ENCODE measurements around the gene RNF145.

RNF145 gene

DNA sequence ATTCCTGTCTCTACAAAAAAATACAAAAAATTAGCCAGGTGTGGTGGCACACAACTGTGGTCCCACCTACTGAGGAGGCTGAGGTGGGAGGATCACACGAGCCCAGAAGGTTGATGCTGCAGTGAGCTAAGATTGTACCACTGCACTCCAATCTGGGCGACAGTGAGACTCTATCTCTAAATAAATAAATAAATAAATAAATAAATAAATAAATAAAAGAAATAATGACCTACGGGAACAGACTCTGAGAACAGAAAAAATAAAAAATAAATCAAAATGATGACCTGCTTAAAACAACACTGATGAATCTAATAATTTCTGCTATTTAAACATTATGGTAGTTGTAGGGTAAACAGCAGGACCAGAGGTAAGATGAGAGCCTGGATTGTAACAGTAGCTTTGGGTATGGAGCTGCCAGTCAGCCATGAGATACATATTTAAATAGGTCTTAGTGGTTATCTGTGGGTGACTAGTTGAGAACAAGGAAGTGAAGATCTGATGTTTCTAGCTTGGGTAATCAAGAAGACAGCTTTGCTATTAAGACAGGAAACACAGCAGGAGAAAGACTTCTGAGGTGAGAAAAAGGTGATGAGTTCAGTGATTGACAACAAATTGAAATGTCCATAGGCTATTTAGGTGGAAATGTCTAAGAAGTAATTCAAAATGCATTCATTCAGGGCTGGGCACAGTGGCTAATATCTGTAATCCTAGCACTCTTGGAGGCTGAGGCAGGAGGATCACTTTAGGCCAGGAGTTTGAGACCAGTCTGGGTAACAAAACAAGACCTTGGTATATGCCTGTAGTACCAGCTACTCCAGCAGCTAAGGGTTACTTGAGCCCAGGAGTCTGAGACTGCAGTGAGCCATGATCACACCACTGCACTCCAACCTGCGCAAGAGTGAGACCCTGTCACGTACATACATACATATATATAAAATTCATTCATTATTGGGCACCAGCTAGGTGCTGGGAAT is 11.0 kb downstream of the RNF145 start:
- Histone ChIP-seq H3K36me3 (ENCODE audit: control insufficient read depth, insufficient read depth, low read length) (no peaks in the 10 kb centered on the region), H3K27me3 (ENCODE audit: insufficient read depth, low read length, poor library complexity) (no peaks in the 10 kb centered on the region), H3K4me3 (ENCODE audit: low read length) (no peak overlapping the region), H3K27ac (ENCODE audit: low read depth, low read length) (no peak overlapping the region), H2BK5ac (ENCODE audit: low read length) (no peak overlapping the region), H3K18ac (ENCODE audit: low read length) (no peak overlapping the region), H3K4ac (ENCODE audit: low read depth, low read length) (peak overlapping the region; percentile 31), H3K4me1 (ENCODE audit: control insufficient read depth, low read depth, low read length) (peaks cover 3% of the 10 kb centered on the region), H2AK5ac (ENCODE audit: low read length) (no peak overlapping the region), H3K79me2 (ENCODE audit: control insufficient read depth, insufficient read depth, low read length) (peaks cover 8% of the 10 kb centered on the region), H3K56ac (ENCODE audit: low read length) (no peak overlapping the region), H3K4me2 (ENCODE audit: low read length) (no peak overlapping the region), H3K79me1 (ENCODE audit: low read length) (peaks cover 8% of the 10 kb centered on the region), H4K5ac (ENCODE audit: low read length) (no peak overlapping the region), H4K8ac (ENCODE audit: low read depth, low read length) (no peak overlapping the region), H3K9ac (ENCODE audit: low read length) (no peak overlapping the region), H2BK15ac (replicated peaks; ENCODE audit: low read depth) (no peak overlapping the region), H3K23ac (ENCODE audit: low read length) (no peak overlapping the region), H2BK120ac (ENCODE audit: low read depth, low read length) (no peak overlapping the region)
- peak; percentile 29 for DNase-seq
- no CpG with 5 or more reads among the region's 5 CpGs for WGBS (ENCODE audit: extremely low coverage, insufficient coverage, low lambda C conversion rate)

DNA sequence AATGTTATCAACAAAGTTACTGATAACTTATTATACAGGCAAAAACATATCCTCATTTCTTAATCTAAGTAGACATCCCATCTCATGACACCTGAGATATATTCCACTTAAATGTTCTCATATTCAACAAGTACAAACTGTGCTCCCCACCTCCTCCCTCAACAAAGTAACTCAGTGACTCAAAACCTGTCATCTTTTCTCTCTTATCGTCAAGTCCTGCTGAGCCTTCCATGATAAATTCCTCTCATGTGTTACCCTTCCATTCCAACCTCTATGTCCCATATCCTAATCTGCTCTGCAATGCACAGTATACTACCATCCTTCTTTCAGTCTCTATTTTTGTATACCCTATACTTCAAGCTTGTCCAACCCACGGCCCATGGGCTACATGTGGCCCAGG is 13.6 kb downstream of the RNF145 start:
- Histone ChIP-seq H2BK5ac (ENCODE audit: low read length) (no peak overlapping the region), H4K5ac (ENCODE audit: low read length) (no peak overlapping the region), H2BK120ac (ENCODE audit: low read depth, low read length) (no peak overlapping the region), H3K27ac (ENCODE audit: low read depth, low read length) (no peak overlapping the region), H2BK15ac (replicated peaks; ENCODE audit: low read depth) (no peak overlapping the region), H3K4me3 (ENCODE audit: low read length) (no peak overlapping the region), H3K9ac (ENCODE audit: low read length) (no peak overlapping the region), H3K27me3 (ENCODE audit: insufficient read depth, low read length, poor library complexity) (no peaks in the 10 kb centered on the region), H4K8ac (ENCODE audit: low read depth, low read length) (no peak overlapping the region), H3K18ac (ENCODE audit: low read length) (no peak overlapping the region), H3K4ac (ENCODE audit: low read depth, low read length) (no peak overlapping the region), H3K23ac (ENCODE audit: low read length) (no peak overlapping the region), H2AK5ac (ENCODE audit: low read length) (no peak overlapping the region), H3K36me3 (ENCODE audit: control insufficient read depth, insufficient read depth, low read length) (no peaks in the 10 kb centered on the region), H3K4me2 (ENCODE audit: low read length) (no peak overlapping the region), H3K79me2 (ENCODE audit: control insufficient read depth, insufficient read depth, low read length) (peaks cover 3% of the 10 kb centered on the region), H3K4me1 (ENCODE audit: control insufficient read depth, low read depth, low read length) (peaks cover 3% of the 10 kb centered on the region), H3K79me1 (ENCODE audit: low read length) (peaks cover 9% of the 10 kb centered on the region), H3K56ac (ENCODE audit: low read length) (no peak overlapping the region)
- no CpG with 5 or more reads among the region's 2 CpGs for WGBS (ENCODE audit: extremely low coverage, insufficient coverage, low lambda C conversion rate)
- peak; percentile 37 for DNase-seq

DNA sequence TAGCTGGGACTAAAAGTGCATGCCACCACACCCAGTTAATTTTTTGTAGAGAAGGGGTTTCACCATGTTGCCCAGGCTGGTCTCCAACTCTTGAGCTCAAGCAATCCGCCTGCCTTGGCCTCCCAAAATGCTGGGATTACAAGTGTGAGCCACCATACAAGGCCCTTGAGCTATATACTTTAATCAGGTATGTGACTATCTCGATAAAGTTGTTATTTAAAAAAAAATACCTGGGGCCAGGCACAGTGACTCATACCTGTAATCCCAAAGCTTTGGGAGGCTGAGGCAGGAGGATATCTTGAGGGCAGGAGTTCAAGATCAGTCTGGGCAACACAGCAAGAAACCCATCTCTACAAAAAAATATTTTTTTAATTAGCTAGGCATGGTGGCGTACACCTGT is 19.2 kb downstream of the RNF145 start:
- Histone ChIP-seq H3K4ac (ENCODE audit: low read depth, low read length) (no peak overlapping the region), H3K36me3 (ENCODE audit: control insufficient read depth, insufficient read depth, low read length) (no peaks in the 10 kb centered on the region), H3K18ac (ENCODE audit: low read length) (no peak overlapping the region), H3K79me2 (ENCODE audit: control insufficient read depth, insufficient read depth, low read length) (no peaks in the 10 kb centered on the region), H2BK15ac (replicated peaks; ENCODE audit: low read depth) (no peak overlapping the region), H2AK5ac (ENCODE audit: low read length) (no peak overlapping the region), H4K5ac (ENCODE audit: low read length) (no peak overlapping the region), H3K23ac (ENCODE audit: low read length) (no peak overlapping the region), H4K8ac (ENCODE audit: low read depth, low read length) (no peak overlapping the region), H3K79me1 (ENCODE audit: low read length) (peaks cover 7% of the 10 kb centered on the region), H3K27me3 (ENCODE audit: insufficient read depth, low read length, poor library complexity) (no peaks in the 10 kb centered on the region), H3K4me1 (ENCODE audit: control insufficient read depth, low read depth, low read length) (no peaks in the 10 kb centered on the region), H3K4me2 (ENCODE audit: low read length) (no peak overlapping the region), H3K27ac (ENCODE audit: low read depth, low read length) (no peak overlapping the region), H3K9ac (ENCODE audit: low read length) (no peak overlapping the region), H3K4me3 (ENCODE audit: low read length) (no peak overlapping the region), H2BK120ac (ENCODE audit: low read depth, low read length) (no peak overlapping the region), H2BK5ac (ENCODE audit: low read length) (no peak overlapping the region), H3K56ac (ENCODE audit: low read length) (no peak overlapping the region)
- no CpG with 5 or more reads among the region's 3 CpGs for WGBS (ENCODE audit: extremely low coverage, insufficient coverage, low lambda C conversion rate)
- no peak for DNase-seq

DNA sequence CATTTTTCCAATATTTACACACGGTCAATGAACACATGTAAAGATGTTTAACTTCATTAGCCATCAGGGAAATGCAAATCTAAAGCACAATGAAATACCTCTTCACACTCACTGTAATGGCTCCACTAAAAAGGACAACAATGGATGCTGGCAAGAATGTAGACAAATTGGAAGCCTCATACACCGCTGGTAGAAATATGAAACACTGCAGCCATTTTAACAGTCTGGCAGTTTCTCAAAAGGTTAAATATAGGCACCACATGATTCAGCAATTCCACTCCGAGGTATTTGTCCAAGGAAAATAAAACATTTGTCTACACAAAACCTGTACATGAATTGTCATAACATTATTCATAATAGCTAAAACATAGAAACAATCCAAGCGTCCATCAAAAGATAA is 20.0 kb downstream of the RNF145 start:
- Histone ChIP-seq H3K56ac (ENCODE audit: low read length) (no peak overlapping the region), H2BK120ac (ENCODE audit: low read depth, low read length) (no peak overlapping the region), H2BK5ac (ENCODE audit: low read length) (no peak overlapping the region), H3K4me2 (ENCODE audit: low read length) (no peak overlapping the region), H3K18ac (ENCODE audit: low read length) (no peak overlapping the region), H3K79me1 (ENCODE audit: low read length) (peaks cover 9% of the 10 kb centered on the region), H3K9ac (ENCODE audit: low read length) (no peak overlapping the region), H3K79me2 (ENCODE audit: control insufficient read depth, insufficient read depth, low read length) (no peaks in the 10 kb centered on the region), H3K27ac (ENCODE audit: low read depth, low read length) (no peak overlapping the region), H4K8ac (ENCODE audit: low read depth, low read length) (no peak overlapping the region), H2AK5ac (ENCODE audit: low read length) (no peak overlapping the region), H3K36me3 (ENCODE audit: control insufficient read depth, insufficient read depth, low read length) (no peaks in the 10 kb centered on the region), H3K4me1 (ENCODE audit: control insufficient read depth, low read depth, low read length) (peaks cover 2% of the 10 kb centered on the region), H4K5ac (ENCODE audit: low read length) (no peak overlapping the region), H3K27me3 (ENCODE audit: insufficient read depth, low read length, poor library complexity) (no peaks in the 10 kb centered on the region), H3K23ac (ENCODE audit: low read length) (no peak overlapping the region), H3K4ac (ENCODE audit: low read depth, low read length) (no peak overlapping the region), H3K4me3 (ENCODE audit: low read length) (no peak overlapping the region), H2BK15ac (replicated peaks; ENCODE audit: low read depth) (no peak overlapping the region)
- no peak for DNase-seq
- WGBS (ENCODE audit: extremely low coverage, insufficient coverage, low lambda C conversion rate), result no CpG with 5 or more reads among the region's 4 CpGs

DNA sequence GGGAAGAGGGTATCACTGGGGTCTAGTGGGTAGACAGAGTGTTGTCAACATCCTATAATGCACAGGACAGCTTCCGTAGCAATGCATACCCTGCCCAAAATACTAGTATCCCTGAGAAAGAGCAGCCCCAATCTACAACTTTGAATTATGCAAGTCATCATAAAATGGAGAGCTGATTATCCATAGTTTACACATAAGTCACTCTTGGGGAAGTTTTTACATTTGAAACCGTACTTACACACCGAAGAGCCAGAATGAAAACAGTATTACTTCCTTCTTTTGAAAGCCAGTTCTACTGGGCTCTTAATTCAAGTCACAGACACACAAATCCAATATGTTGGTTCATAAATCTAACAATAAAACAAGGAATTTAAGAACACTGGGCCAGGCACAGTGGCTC is 21.6 kb downstream of the RNF145 start:
- no peak overlapping the region for H3K4me3 ChIP-seq (ENCODE audit: low read length)
- no peak overlapping the region for H2BK5ac ChIP-seq (ENCODE audit: low read length)
- peaks cover 2% of the 10 kb centered on the region for H3K4me1 ChIP-seq (ENCODE audit: control insufficient read depth, low read depth, low read length)
- no peaks in the 10 kb centered on the region for H3K36me3 ChIP-seq (ENCODE audit: control insufficient read depth, insufficient read depth, low read length)
- H3K23ac ChIP-seq (ENCODE audit: low read length), result no peak overlapping the region
- no peak overlapping the region for H3K4me2 ChIP-seq (ENCODE audit: low read length)
- H2BK120ac ChIP-seq (ENCODE audit: low read depth, low read length), result no peak overlapping the region
- no peak overlapping the region for H3K56ac ChIP-seq (ENCODE audit: low read length)
- H3K79me1 ChIP-seq (ENCODE audit: low read length), result peaks cover 7% of the 10 kb centered on the region
- H3K18ac ChIP-seq (ENCODE audit: low read length), result no peak overlapping the region
- H3K79me2 ChIP-seq (ENCODE audit: control insufficient read depth, insufficient read depth, low read length), result no peaks in the 10 kb centered on the region
- no peak overlapping the region for H2BK15ac ChIP-seq (replicated peaks; ENCODE audit: low read depth)
- DNase-seq, result no peak
- H4K8ac ChIP-seq (ENCODE audit: low read depth, low read length), result no peak overlapping the region
- no peaks in the 10 kb centered on the region for H3K27me3 ChIP-seq (ENCODE audit: insufficient read depth, low read length, poor library complexity)
- no peak overlapping the region for H2AK5ac ChIP-seq (ENCODE audit: low read length)
- no peak overlapping the region for H4K5ac ChIP-seq (ENCODE audit: low read length)
- H3K9ac ChIP-seq (ENCODE audit: low read length), result no peak overlapping the region
- no peak overlapping the region for H3K4ac ChIP-seq (ENCODE audit: low read depth, low read length)
- WGBS (ENCODE audit: extremely low coverage, insufficient coverage, low lambda C conversion rate), result no CpG with 5 or more reads among the region's 3 CpGs
- H3K27ac ChIP-seq (ENCODE audit: low read depth, low read length), result no peak overlapping the region

Measured in mesendoderm (in vitro differentiated cells).